Hindlimb muscle (tissue), 1 donor: Measurements from ENCODE around the gene JAG1. TPM values are rescaled to one million over a fixed set of nuclear protein-coding genes. Genes with fewer than 3 reads are reported as not detected.
A peak's percentile ranks its signal among the peaks of the same experiment; 100 is the strongest.

Source experiments
- DNase-seq: peaks from one replicate; pipeline ENCODE4 v3.0.0-alpha.2; 2013
- polyA plus RNA-seq: library from polyadenylated mRNA; unstranded; fragments of 120-200 nt; gene quantifications from one replicate; pipeline ENCODE4 v1.2.1, GENCODE V29; 2013; ENCODE audit not compliant: insufficient read length

JAG1 gene
- 28.6 TPM for polyA plus RNA-seq

DNA sequence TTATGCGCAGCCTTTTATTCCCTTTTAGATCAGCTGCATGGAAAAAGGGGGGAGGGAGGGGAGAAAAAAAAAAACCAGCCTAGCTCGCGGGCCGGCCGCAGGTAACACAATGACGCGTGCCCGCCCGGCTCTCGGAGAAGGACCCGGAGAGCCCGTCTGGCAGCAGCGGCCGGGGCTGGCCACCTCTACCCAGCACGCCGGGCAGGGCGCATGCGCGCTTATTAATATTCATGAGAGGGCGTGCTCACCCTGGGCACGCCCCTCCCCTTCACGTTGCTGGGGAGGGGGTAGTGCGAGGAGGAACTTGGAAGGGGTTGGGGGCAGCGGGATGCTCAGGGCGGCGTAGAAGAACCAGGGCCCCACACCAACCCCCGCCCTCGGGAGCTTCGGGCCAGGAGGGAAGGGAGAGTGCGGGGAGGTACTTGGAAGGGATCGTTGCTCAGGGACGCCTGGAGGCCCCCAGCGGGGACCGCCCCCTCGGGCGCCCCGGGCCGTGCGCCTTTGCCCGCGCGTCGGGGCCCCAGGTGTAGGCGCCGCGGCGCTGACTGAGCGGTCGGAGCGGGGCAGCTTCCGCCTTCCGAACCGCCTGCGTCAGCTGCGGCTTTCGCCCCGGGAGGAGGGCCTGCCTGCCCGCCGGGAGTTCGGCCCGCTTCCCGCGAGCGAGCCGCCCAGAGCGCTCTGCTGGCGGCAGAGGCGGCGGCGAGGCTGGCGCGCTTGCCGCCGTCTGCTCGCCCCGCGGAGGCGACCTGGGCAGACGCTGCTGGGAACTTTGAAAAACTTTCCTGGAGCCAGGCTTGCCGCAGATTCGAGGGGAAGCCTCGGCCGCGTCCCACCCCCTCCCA is at the start of gene JAG1:
Gene JAG1 (minus strand): TSS at position 158 of the 842 bp plus-strand sequence. CDS start 469 bp downstream, outside the sequence.
- DNase-seq = peak; percentile 96

DNA sequence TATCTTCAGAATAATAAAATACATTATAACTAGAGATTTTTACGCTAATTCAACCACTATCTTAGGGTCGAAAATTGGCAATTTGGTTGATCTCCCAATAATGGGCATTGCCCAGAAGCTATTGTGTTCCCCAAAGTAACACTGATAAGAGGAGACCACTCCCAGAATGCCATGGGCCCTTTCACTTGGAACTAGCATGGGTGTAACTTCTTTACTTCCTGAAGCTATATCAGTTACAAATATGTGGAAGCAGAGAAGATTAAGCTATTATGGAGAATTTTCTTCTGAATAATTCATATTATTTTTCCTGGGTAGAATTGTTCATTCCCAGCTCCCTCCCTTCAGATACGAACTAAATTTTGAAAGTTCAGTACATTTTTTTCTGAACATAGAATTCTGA is 48.2 kb upstream of the JAG1 start:
- DNase-seq = no peak

DNA sequence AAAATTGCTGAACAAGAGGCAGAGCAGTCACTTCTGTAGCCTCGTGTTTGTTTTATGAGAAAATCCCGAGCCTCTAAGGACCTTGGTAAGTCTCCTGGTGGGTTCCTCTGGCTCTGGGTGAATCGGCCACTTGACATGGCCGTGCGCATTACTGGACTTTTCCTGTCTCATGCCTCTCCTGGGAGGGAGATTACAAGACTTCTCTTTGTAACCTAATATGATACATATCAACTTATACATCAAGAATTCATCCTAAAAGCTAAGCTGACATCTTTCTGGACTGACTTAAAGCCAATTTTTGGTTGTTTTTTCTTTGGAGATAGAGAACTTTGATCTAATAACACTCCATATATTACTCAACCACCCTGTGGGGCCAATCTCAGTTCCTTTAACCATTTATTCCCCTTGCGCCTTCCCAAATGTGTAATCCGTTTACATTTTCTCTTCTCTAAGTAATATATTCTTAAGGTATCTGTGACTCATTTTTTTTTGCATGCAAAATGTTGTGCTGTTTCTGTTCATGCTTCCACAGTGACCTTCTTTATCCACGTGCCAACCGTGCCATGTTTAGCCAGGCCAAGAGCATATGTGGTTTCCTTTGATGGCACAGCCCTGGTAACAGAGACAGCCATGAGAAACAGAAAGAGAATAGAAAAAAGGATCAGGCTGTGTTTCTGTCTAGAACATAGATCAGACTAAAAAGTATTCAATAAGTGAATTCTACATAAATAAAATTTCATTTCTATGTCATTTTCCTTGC is 47.5 kb upstream of the JAG1 start:
- no peak for DNase-seq

DNA sequence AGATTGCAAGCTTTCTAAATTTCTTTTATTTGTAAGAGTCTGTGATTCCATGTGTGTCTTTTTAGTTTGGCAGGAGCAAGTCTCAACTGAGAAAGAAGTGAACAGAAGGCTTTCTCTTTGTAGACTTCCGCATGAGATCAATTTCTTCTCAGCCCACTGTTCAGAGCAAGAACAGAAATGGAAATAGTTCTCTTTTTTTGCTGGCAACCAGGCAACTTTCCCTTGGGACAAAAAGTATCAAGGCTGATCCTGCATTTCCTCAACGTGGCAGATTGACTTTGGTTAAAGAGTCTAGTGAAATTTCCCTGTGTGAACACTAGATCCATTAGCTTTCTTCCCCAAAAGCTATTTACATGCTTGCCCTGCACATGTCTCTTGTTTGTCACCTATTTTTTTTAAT is 46.8 kb upstream of the JAG1 start:
- no peak for DNase-seq

DNA sequence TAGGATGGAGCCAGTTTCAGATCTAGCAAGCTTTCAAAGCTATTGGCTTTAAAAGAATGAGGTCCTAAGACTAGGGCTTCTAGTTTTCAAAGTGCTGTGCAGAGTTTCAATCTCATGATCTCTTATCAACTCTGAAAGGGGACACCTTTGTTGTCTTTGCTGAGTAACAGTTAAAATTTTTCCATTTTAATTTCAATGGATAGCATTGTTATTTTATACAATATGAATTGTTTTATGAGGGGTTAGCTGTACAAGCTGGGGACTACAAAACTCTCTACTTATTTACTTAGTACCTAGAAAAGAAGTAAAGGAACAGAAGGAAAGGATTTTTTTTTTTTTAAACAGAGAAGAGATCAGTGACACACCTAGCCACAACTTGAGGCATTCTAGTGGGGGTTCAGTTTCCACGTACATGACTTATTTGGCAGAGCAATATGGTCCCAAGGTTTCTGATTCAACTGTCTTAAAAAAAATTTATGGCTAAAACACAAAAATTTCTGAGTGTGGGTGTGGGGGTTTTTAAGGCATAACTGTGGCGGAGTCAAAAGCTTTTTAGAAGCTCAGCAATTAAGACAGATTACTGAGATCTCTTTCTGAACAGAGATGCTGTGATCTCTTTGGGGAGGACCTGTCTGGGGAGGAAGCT is 46.1 kb upstream of the JAG1 start:
- DNase-seq = no peak

DNA sequence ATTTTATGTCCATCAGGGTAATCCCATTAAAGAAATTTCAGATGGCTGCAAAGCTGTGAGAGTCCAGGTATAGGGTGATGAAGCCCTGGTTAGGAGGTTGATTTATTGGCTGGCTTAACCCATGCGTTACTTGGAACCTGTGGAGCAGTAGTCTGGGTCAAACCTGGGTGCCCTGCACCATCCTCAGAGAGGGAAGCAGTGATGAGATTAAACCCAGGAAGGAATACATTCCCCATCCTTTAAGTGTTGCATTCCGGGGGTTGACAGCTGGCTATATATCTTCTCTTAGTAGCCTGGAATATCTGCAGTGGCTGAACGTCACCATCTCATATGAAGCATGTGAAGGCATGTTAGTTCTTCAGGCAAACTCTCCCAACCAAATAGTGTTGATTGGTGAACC is 44.9 kb upstream of the JAG1 start:
- DNase-seq = no peak

DNA sequence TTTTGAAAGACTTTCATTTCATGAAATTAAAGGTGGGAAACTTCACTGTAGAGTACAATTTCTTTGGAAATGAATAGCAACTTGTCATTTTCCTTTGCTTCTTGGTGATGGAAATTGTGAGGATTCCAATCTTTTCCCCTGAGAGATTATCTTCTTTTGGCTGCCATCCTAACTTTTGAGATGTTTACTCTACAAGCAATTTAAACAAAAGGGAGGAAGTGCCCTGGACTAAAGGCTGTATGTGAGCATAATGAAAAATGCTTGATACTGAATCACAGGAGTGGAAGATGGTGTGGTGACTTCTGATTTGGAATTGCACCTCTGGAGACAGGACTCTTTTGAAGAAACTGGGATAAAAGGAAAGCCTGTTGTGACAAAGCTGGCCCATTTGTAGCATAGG is 43.1 kb upstream of the JAG1 start:
- DNase-seq = peak; percentile 15

DNA sequence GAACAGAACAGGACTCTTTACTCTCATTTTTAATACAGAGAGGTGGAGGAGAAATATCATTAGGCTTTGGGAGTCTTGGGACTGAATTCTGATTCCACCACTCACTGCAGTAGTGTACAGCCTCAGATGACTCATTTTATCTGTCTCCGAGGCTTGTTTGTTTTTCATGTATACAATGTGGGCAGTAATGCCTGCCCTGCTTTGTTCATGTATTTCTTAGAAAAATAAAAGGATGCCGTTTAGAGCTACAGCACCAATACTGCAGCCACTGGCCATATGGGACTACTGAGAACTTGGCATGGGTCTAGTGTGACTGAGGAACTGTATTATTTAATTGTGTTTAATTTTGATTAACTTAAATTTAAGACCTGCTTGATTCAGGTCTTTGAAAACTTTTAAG is 41.2 kb upstream of the JAG1 start:
- no peak for DNase-seq

DNA sequence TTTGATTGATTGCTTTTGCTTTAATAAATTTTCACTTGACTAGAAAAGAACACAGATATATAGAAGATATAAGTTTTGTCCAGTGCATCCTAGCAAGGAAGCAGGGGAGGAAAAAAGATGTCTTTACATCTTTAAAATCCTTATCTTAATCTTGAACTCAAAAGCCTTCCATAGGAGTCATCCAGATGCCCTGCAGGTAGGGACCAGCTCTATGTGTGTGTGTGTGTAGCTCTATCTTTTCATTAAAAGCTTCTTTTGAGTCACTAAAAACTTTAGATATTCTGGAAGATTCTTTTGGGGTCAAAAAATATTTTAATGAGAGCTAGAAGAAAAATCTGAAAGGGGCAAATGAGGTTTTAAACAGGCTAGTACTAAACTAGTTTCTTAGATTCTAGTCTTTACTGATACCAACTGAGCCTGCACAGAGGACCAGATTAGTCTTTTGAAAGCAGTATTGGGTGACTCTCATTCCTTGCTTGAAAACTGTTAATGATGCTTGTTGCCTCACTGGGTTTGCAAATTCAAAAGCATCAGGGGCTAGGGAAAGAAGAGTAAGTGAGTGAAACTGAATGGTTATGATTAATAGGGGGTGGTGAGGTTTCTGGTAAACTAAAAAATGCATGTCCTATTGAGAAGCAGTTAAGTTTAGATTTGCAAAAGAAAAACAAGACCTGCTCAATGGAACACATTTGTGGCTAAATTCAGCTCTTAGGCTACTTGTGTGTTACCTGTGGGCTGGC is 40.6 kb upstream of the JAG1 start:
- DNase-seq = no peak

DNA sequence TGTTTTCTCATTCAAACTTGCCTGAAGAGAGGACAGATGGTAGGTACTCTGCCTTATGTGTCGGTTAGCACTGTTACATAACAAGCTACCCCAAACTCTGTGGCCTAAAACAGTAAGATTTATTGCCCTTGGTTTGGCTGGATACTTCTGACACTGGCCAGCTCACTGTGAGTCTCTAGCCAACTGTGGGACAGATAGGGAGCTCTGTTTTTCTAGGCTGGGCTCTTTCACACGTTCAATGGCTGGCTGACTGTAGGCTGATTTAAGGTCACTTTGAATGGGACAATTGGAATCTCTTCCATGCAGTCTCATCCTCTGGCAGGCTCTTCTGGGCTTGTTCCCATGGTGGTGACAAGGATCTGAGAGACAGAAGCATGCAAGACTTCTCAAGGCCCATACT is 39.4 kb upstream of the JAG1 start:
- DNase-seq = no peak

DNA sequence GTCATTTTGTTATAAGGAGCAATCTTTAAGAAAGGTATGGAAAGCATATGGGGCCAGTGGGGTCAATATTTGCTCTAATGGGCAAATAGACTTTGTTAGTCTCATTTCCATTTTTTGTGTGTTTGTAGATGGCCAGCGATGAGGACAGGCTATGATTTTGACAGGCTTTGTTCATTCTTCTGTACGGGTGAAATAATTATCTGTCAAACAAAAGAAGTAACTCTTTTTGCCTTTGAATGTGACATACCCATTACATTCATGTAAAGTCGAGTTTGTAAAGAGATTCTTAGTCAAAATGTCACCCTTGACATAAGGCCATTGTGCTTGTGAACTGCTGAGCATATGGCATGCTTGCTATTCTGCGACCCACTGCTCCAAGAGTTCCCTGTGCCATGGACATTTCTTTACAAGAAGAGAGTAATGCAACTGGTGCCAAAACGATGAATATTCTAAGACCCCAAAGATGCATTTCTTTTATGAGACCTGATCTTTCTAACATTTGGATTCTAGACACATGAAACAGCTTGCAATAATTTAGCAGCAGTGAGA is 38.2 kb upstream of the JAG1 start:
- no peak for DNase-seq

DNA sequence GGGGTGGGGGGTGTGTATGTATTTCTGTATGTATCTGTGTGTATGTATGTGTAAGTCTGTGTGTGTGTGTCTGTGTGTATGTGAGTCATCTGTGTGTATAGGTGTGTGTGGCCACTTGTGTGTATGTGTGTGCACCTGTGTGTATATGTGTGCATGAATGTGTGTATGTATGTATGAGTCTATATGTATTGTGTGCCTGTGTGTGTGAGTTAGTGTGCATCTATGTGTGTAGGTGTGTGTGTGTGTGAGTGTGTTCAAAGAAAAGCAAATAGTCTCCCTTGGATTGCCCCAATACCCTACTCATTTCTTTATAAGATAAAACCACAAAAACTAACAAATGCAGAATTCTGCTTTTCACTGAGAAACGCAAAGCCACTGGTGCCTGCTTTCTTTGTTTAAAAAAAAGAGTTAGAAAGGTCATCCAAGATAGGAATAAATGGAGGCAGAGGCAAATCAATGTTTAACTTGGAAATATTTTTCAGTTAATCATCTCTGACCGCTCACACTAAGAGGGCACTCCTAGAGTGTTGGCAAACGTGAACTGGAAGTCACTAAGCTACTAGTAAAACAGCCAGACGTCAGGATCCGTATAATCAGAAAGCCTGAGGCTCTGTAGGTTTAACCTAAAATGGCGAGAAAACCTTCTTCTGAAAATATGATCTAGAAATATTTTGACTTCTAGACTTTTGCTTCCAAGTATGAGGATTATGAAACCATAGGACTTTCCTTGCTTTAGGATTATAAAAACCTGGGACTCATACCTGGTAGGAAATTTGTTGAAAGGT is 37.4 kb upstream of the JAG1 start:
- no peak for DNase-seq

DNA sequence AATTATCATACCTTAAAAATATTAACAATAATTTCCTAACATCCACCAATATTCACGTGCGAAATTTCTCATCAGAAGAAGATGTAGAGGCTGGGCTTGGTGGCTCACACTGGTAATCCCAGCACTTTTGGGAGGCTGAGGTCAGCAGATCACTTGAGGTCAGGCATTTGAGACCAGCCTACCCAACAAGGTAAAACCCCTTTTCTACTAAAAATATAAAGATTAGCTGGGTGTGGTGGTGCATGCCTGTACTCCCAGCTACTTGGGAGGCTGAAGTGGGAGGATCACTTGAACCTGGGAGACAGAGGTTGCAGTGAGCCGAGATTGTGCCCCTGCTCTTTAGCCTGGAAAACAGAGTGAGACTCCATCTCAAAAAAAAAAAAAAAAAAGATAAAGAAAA is 36.1 kb upstream of the JAG1 start:
- DNase-seq = no peak

DNA sequence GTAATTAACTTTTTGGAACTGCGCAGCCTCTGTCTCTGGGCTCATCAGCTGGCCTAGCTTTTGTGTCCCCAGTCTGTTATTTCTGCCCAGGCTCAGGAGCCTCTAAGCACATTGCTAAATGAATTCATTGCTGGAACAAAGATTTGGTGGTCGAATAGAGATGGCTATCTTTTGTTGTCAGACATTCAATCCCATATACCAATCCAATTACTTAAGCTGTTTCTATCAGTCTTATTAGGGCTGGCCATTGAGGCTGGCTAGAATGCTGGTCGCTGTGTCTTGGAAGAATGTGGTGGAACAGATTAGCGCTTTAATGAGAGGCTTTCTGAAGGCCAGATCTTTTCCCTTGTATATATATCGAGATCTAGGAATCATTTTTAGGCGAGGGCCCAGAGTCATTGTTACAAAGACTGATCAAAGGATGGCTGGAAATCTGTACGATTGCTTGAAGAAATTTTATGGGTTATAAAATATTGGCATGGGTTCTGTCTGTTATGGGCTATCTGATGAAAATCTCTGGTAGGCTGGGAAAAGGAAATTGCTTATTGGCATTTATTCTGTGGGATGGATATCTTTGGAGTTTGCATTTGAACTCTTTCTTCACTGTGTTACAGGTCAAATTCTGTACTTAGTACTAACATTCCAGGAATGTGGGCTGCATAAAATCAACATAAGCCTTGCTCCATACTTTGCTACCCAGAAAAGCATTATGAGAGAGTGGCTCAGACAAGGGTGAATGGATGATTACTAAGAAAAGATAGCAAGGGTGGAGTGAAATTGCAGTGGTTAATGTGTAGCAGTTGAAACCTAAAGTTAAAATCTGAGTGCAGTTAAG is 34.8 kb upstream of the JAG1 start:
- no peak for DNase-seq

DNA sequence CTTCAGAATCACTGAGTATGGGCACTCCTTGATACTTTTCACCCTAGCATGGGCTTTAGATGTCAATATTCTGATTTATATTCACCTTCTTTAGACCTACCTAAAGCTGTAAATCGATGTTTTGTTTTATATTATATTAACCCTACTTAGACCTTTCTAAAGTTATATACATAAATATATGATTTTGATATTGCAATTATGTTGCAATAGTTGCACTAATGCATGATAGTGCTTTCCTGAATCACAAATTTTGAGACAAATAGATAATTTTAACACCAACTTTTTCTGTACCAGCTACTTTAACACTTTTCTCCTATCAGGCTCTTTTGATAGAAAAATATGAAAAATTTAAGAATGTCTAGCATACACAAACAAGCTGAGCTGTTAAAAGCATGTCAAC is 34.0 kb upstream of the JAG1 start:
- no peak for DNase-seq

DNA sequence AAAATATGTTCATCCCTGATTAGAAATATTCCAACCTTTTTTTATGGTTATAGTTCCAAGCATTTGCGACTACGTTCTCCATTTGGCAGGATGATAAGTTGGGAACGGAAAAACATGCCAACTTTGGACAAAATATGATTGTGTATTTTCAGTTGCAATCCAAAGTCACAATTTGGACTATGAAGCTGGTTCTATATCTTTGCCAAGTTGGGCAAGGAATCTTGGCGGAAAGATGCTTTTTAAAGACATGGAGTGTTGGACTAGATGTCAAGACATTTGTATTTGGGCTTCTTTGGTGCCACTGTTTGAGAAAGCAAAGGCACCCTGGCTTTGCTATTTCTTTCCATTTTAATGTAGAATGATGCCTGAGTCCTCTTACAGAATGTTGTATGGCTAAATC is 33.3 kb upstream of the JAG1 start:
- DNase-seq = no peak

DNA sequence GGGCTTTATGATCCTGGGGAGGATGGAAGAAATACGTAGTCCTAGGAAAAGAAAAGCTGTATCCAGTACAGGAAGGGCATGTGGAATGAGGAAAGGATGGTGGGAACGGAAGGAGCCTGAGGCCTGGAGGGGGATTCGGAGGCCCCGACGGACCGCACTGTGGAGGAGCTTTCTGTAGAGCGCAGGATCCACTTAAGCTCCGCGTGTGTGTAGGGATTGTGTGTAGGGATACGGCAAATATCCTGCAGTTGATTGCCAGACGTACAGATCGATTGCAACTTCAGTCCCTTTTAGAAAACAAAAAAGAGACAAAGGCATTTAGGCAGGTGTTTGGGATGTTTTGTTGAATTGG is 32.6 kb upstream of the JAG1 start:
- no peak for DNase-seq

DNA sequence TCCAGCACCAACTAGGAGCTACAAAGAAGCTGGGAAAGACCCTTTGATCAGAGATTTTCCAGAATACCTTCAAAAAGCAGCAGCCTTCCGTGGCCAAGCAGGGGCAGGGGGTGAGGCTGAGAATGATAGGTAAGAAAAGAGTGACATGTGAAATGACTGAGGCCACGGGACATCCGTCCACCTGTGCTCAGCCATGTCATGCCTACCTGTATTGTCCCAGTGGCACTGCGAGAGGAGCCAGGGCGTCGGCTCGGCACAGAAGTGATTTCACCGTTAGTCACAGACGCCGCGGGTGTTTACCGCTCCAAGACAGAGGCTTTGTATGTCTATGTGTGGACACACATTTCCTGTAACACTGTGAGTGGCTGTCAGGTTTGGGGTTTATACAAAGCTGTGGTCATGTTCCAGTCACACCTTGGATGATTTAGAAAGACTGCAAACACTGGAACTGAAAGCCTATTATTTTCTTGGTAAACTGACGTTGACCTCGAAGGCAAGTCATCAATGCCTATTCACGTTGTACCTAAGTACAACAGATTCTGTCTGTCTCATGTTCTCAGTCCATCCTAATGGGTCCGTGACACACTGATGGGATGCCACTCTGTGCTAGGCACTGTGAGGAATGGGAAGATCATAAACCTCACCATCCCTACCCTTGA is 32.1 kb upstream of the JAG1 start:
- DNase-seq = no peak

DNA sequence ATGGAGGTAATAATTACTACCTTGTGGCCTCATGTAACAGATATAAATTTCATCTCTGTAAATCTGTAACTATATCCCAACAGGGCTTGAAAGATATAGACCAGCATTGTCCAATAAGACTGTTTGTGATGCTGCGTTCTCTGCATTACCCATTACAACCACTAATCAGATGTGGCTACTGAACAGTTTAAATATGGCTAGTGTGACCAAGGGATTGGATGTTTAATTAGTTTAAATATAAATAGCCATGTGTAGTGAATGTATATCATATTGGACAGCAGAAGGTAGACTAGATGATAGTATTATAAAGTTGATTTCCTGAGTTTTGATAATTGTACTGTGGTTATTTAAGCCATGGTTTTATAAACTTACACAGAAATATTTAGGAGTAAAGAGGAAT is 27.8 kb upstream of the JAG1 start:
- DNase-seq = no peak

DNA sequence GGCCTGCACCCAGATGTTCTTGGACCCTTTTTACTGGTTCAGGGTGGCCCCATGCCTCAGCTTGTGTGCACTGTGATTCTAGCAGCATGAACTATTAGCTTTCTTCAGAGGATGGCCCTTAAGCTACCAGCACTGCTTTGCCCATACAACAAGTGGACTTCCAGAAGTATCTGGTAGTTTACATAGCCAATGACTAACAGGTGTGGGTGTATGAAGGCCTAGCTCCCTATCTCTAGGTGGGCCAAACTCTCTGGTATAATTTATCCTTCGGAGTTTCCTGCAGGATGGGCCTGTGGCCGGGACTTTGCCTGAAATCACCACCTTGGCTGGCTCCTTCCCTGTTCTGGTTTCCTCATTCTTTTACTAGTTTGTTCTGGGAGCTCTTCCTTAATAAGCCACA is 26.1 kb upstream of the JAG1 start:
- DNase-seq = no peak
